ENCODE data around the gene AKNA.

DNA sequence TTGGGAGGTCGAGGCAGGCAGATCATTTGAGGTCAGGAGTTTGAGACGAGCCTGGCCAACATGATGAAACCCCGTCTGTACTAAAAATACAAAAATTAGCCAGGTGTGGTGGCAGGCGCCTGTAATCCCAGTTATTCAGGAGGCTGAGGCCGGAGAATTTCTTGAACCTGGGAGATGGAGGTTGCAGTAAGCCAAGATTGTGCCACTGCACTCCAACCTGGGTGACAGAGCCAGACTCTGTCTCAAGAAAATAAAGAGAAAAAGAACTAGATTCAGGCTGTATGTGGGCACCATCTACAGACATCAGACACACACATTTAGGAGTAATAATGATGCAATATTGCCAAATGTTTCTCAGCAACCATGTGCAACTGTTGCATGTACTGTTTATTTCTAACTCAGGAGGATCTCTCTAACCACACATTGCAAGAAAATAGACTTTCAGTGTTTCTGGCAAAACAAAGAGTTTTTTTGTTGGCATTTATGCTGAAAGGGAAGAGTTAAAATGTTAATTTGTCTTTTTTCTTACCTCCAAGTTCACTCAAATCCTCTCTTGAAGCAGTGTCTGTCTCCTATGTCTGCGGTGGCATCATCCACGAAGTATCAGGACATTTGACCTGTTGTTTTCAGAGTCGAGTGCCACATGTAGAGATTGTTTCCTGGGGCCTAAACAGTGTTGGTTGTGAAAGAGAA lies 70.0 kb downstream of the AKNA start:
- TF ChIP-seq, protein P1, sequence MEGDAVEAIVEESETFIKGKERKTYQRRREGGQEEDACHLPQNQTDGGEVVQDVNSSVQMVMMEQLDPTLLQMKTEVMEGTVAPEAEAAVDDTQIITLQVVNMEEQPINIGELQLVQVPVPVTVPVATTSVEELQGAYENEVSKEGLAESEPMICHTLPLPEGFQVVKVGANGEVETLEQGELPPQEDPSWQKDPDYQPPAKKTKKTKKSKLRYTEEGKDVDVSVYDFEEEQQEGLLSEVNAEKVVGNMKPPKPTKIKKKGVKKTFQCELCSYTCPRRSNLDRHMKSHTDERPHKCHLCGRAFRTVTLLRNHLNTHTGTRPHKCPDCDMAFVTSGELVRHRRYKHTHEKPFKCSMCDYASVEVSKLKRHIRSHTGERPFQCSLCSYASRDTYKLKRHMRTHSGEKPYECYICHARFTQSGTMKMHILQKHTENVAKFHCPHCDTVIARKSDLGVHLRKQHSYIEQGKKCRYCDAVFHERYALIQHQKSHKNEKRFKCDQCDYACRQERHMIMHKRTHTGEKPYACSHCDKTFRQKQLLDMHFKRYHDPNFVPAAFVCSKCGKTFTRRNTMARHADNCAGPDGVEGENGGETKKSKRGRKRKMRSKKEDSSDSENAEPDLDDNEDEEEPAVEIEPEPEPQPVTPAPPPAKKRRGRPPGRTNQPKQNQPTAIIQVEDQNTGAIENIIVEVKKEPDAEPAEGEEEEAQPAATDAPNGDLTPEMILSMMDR (IDR thresholded peaks at IDR 0.05) = no peak
- TF ChIP-seq POLR2A (IDR thresholded peaks at IDR 0.05) = no peak
